Measurements from ENCODE around the gene DHDH. TPM values are rescaled to one million over a fixed set of nuclear protein-coding genes. Genes with fewer than 3 reads are reported as not detected.

DHDH gene
- total RNA-seq, 4 donors from 2014 or later: 0.95 to 2.9 TPM; not detected in 2

- H3K9me3 ChIP-seq: no peaks in the 10 kb centered on the region
- WGBS, 2 donors: 64 to 71% methylated on average over 3 of the region's 3 CpGs
- intact Hi-C loops (cut with DNase I): no loop called here
- H3K36me3 ChIP-seq: no peaks in the 10 kb centered on the region
- H3K4me1 ChIP-seq: peaks cover 1 to 14% (median 3%) of the 10 kb centered on the region in 3 donors
- no peak overlapping the region for H3K4me3 ChIP-seq
- DNase-seq: no peak
- no peak overlapping the region for H3K27ac ChIP-seq
- H3K27me3 ChIP-seq: no peaks in the 10 kb centered on the region
- no peak for TF ChIP-seq POLR2A (IDR thresholded peaks at IDR 0.05)
- TF ChIP-seq, protein P1, sequence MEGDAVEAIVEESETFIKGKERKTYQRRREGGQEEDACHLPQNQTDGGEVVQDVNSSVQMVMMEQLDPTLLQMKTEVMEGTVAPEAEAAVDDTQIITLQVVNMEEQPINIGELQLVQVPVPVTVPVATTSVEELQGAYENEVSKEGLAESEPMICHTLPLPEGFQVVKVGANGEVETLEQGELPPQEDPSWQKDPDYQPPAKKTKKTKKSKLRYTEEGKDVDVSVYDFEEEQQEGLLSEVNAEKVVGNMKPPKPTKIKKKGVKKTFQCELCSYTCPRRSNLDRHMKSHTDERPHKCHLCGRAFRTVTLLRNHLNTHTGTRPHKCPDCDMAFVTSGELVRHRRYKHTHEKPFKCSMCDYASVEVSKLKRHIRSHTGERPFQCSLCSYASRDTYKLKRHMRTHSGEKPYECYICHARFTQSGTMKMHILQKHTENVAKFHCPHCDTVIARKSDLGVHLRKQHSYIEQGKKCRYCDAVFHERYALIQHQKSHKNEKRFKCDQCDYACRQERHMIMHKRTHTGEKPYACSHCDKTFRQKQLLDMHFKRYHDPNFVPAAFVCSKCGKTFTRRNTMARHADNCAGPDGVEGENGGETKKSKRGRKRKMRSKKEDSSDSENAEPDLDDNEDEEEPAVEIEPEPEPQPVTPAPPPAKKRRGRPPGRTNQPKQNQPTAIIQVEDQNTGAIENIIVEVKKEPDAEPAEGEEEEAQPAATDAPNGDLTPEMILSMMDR (IDR thresholded peaks at IDR 0.05): no peak
Measured at GRCh38 chr19:48950159-48950558, 16.7 kb downstream of the DHDH start.

GRCh38 chr19:48950830-48951519 is 17.5 kb downstream of the DHDH start:
- H3K27ac ChIP-seq: no peak overlapping the region

DNA sequence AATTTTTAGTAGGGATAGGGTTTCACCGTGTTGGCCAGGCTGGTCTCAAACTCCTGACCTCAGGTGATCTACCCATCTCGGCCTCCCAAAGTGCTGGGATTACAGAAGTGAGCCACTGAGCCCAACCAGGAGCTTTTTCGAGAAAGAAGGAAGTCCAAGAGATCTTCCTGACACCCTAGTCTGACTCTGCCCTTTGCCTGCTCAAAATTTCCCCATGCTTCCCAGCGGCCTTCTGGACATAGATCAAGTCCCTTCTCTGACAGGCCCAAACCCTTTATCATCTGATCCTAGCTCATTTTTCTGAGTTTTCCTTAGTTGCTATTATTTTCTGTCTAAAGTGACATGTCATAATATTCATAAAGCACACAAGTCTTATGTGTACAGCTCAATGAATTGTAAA is 19.6 kb downstream of the DHDH start:
- TF ChIP-seq POLR2A (IDR thresholded peaks at IDR 0.05): no peak
- TF ChIP-seq, protein P1 (IDR thresholded peaks at IDR 0.05): no peak
- Histone ChIP-seq H3K4me1 (peaks cover 7 to 22% (median 11%) of the 10 kb centered on the region in 3 donors), H3K27ac (no peak overlapping the region), H3K36me3 (peaks cover 0 to 6% (median 0%) of the 10 kb centered on the region in 3 donors), H3K4me3 (no peak overlapping the region), H3K27me3 (no peaks in the 10 kb centered on the region), H3K9me3 (no peaks in the 10 kb centered on the region)
- DNase-seq: no peak
- WGBS, 2 donors: 64 to 68% methylated on average over 4 of the region's 4 CpGs
- intact Hi-C loops (cut with DNase I): no loop called here

More at GRCh38 chr19:48950830-48951519, 17.5 kb downstream of the DHDH start:
- Histone ChIP-seq H3K4me1 (peaks cover 7 to 22% (median 11%) of the 10 kb centered on the region in 3 donors), H3K4me3 (no peak overlapping the region), H3K27me3 (no peaks in the 10 kb centered on the region), H3K36me3 (peaks cover 0 to under 1% (median 0%) of the 10 kb centered on the region in 3 donors), H3K9me3 (no peaks in the 10 kb centered on the region)
- TF ChIP-seq, protein P1 (IDR thresholded peaks at IDR 0.05): no peak
- TF ChIP-seq POLR2A (IDR thresholded peaks at IDR 0.05): no peak
- intact Hi-C loops (cut with DNase I): no loop called here
- no peak for DNase-seq
- WGBS, 2 donors: 37 to 70% methylated on average over 7 to 9 of the region's 9 CpGs

- no peak for TF ChIP-seq POLR2A (IDR thresholded peaks at IDR 0.05)
- TF ChIP-seq, protein P1 (IDR thresholded peaks at IDR 0.05): no peak
- peak overlapping the region; percentile 86 to 96 (median 90) for H3K27ac ChIP-seq
- H3K36me3 ChIP-seq: peaks cover 0 to 6% (median 0%) of the 10 kb centered on the region in 3 donors
- peaks cover 7 to 22% (median 11%) of the 10 kb centered on the region in 3 donors for H3K4me1 ChIP-seq
- no peaks in the 10 kb centered on the region for H3K9me3 ChIP-seq
- intact Hi-C loops (cut with DNase I): no loop called here
- peak overlapping the region; percentile 75 to 98 (median 85) for H3K4me3 ChIP-seq
- 10 to 35% methylated on average over 6 to 10 of the region's 11 CpGs for WGBS, 2 donors
- DNase-seq: no peak
- no peaks in the 10 kb centered on the region for H3K27me3 ChIP-seq
Measured at GRCh38 chr19:48953990-48954594, 20.6 kb downstream of the DHDH start.
